IPS DF 4.7 (cell line): ENCODE measurements around the gene STARD4.

ENCODE experiments used
- DNase-seq: peaks from one replicate; pipeline ENCODE4 v3.0.0-alpha.2; 2013; ENCODE audit warnings: low spot score; ENCODE audit errors: extremely low read depth

STARD4 gene, protein sequence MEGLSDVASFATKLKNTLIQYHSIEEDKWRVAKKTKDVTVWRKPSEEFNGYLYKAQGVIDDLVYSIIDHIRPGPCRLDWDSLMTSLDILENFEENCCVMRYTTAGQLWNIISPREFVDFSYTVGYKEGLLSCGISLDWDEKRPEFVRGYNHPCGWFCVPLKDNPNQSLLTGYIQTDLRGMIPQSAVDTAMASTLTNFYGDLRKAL

DNA sequence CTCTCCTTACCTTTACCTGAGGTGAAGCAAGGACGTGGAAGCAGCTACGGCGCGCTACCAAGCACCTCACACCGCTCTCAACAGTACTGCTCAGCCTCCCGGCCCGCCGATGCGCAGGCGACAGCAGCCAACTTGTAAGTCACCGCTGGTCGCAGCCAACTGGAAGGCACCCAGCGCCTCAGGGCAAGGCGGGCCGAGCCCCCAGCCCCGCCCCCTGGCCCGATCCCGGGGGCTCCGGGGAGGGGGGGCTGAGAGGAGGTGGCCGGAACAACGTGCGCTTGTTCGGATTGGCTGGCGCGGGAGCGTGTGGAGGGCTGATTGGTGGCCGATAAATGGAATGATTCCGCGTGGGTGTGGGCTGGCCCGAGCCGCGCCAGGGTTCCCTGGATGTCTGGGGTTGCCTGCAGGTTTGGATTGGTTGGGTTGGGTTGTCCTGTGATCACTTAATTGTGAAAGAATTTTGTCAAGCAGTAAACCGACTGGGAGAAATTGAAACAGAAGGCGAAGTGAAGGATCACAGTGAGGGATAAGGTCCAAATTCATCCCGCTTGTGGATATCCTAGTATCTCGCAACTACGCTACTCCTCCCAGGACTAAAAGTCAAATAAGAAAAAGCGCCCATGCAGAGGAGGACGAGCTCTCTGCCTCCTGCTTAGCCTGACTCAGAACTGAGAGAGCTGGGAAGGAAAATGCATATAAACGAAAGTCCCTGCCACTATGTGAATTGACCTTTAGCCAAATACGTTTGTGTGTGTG lies at the start of gene STARD4:
STARD4 (minus strand) TSS at position 161 of the 756 bp plus-strand sequence. CDS start 5,102 bp downstream, outside the sequence.
- DNase-seq, result peak; percentile 74

- no peak for DNase-seq
Measured at GRCh38 chr5:111559680-111560079, 47.3 kb upstream of the STARD4 start.

GRCh38 chr5:111557686-111558085 lies 45.4 kb upstream of the STARD4 start:
- DNase-seq, result no peak

DNA sequence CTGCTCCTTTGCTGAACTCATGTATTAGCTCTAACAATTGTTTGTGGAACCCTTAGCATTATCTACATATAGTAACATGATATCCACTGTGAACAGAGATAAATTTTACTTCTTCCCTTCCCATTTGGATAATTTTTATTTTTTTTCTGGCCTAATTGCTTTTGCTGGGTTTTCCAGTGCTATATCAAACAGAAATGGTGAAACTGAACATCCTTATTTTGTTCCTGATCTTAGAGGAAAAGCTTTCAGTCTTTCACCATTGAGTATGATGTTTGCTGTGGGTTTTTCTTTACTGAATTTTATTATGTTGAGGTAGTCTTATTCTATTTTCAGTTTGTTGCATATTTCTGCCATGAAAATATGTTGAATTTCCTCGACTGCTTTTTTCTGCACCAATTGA lies 44.8 kb upstream of the STARD4 start:
- no peak for DNase-seq

- DNase-seq, result no peak
Measured at GRCh38 chr5:111556501-111556900, 44.2 kb upstream of the STARD4 start.

- DNase-seq, result no peak
Measured at GRCh38 chr5:111555760-111556159, 43.4 kb upstream of the STARD4 start.

GRCh38 chr5:111553868-111554267 lies 41.5 kb upstream of the STARD4 start:
- DNase-seq, result no peak

- no peak for DNase-seq
Measured at GRCh38 chr5:111552896-111553295, 40.6 kb upstream of the STARD4 start.

GRCh38 chr5:111552492-111552891 lies 40.2 kb upstream of the STARD4 start:
- DNase-seq, result no peak

- no peak for DNase-seq
Measured at GRCh38 chr5:111551569-111552275, 39.4 kb upstream of the STARD4 start.

DNA sequence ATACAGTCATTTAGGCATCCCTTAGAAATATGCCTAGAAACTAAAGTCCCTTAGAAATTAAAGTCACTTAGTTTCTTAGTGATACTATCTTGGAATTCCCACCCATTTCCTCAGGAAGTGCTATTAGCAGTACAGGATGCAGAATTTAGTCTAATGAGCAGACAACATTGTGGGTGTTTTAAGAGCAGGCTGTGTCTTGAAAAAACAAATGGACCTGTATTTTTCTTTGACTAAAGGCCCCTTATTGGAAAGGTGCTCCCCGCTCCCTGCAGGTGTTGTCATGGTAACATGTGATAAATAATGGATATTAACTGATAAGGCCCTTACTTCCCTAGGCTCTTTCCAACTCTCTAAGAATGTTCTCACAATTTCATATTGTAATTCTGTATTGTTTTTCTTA lies 38.8 kb upstream of the STARD4 start:
- DNase-seq, result no peak

- peak; percentile 82 for DNase-seq
Measured at GRCh38 chr5:111550282-111551020, 38.1 kb upstream of the STARD4 start.

GRCh38 chr5:111548992-111549649 lies 36.8 kb upstream of the STARD4 start:
- no peak for DNase-seq

- DNase-seq, result no peak
Measured at GRCh38 chr5:111548348-111548950, 36.1 kb upstream of the STARD4 start.

- no peak for DNase-seq
Measured at GRCh38 chr5:111545031-111545430, 32.7 kb upstream of the STARD4 start.

DNA sequence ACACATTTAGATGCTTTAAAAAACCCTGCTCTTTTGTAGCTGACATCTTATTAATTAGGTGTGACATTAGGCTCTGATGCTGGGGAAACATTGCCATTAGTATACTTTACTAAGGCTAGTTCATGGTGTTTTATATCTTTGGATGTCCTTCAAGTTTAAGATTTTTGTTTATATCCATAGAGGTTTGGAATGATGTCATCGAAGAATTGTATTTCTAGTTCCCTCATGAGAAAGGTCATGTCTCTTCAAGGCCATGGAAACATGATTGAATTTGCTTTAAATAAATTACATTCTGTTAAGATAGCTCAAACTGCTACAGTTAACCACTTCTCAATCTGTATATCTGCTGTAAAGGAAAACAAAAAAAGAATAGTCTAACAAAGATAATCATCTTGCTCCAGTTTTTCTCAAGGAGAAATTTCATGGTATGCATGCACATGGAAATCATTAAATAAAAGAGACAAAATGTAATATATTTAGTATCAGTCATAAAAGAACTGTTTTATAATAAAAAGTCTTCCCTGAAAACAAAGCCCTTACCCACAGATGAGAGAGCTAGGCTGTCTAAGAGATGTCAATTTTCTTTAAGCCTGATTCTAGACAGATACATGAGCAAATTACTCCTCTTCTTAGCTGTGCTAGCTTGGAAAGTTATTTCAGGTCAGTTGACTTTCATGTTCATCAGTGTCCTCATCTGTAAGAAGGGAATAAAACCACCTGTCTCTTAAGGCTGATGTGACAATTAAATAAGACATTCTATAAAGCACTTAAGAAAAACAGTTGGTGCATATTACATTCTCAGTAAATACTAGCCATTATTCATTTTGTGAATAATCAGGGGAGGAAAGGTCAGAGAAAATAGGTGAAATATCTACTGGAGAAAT lies 25.0 kb upstream of the STARD4 start:
- no peak for DNase-seq

DNA sequence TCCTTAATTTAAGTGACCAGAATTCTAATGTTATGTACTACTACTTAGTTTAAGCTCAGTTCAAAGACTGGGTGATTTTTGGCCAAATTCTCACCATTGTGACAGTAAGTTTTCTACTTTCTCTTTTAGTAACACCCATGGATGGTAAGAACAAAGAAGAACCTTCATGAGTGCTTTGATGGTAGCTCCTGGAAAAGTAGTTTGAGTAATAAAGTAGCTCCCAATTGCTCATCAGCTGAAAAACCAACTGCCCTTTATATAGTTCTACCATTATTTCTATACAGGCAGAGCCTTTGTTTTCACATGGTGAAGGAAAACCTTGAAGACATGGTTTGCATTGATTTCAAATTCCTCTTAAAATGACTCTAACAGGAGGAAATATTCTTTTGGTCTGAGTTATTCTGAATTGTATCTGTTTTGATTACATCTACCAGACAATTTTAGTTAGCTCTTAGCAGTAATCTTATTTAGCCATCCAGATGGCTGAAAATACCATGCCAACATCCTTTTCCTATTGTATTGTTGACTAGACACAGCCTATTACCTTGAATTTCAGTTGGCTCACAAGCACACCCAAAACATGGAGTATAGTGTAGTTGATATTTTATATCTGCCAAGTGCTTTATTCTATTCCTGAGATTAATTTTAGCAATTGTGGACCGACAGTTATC lies 23.7 kb upstream of the STARD4 start:
- no peak for DNase-seq

- DNase-seq, result no peak
Measured at GRCh38 chr5:111532886-111533582, 20.7 kb upstream of the STARD4 start.
